ENCODE data around the gene NCBP2L.

NCBP2L gene

DNA sequence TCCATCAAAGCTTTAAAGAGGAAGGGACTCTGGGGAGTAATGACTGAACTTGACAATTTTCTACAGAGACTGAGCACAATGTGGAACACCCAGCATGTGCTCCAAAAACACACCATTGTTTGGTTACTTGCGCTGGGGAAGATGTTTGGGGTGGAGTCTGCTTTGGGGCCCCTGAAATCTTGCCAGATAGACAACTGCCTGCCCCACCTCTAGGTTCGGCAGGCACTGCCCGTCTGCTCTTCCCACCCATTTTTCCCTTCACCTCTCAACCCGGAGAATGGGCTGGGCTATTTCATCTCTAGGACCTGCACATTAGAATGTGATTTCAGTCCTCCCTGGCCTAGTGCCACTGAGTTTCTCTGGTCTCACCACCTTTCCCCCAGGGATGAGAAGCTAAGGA lies 43.8 kb upstream of the NCBP2L start:
- no peak overlapping the region for H3K4me3 ChIP-seq (ENCODE audit: insufficient read depth, low read length, poor library complexity, severe bottlenecking)

DNA sequence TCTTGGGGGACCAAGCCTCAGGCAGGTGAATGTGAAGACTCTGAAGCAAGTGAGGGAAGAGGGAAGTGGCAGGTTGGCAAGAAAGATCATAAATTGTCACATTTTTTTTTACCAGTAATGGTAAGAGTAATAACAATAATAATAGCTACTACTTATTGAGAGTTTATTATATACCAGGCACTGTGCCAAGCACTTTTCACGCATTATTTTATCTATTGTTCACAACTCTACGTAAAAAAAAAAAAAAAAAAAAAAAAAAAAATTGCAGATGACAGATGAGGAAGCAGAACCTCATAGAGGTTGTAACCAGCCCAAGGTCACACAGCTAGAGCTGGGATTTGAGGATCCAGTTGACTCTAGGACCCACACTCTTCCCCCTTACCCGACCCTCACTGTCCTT lies 42.9 kb upstream of the NCBP2L start:
- H3K27me3 ChIP-seq (ENCODE audit: low read length) = no peaks in the 10 kb centered on the region
- no peak overlapping the region for H3K27ac ChIP-seq (ENCODE audit: low read depth, low read length)
- no peaks in the 10 kb centered on the region for H3K36me3 ChIP-seq (ENCODE audit: low read length)
- no peaks in the 10 kb centered on the region for H3F3A ChIP-seq (ENCODE audit: insufficient read depth)
- TF ChIP-seq EZH2phosphoT487 (conservative IDR thresholded peaks at IDR 0.05; ENCODE audit: low read length) (no peak), CTCF (IDR thresholded peaks at IDR 0.05; ENCODE audit: insufficient read depth, low read length, poor library complexity, severe bottlenecking) (no peak)
- no peaks in the 10 kb centered on the region for H3K9me2 ChIP-seq (replicated peaks; ENCODE audit: insufficient read depth, low read length)
- H3K4me2 ChIP-seq (ENCODE audit: low read depth, low read length, poor library complexity, severe bottlenecking) = no peak overlapping the region
- H2AFZ ChIP-seq (ENCODE audit: low read depth, low read length, severe bottlenecking) = no peak overlapping the region
- no peaks in the 10 kb centered on the region for H4K20me1 ChIP-seq (ENCODE audit: low read depth, low read length)
- no peaks in the 10 kb centered on the region for H3K79me2 ChIP-seq (ENCODE audit: insufficient read depth, low read length)
- H3K9ac ChIP-seq (ENCODE audit: low read length) = no peak overlapping the region
- H3K9me3 ChIP-seq (ENCODE audit: insufficient read depth, low read length) = no peaks in the 10 kb centered on the region
- H3K4me3 ChIP-seq (ENCODE audit: insufficient read depth, low read length, poor library complexity, severe bottlenecking) = no peak overlapping the region

More for the DNA sequence above, 43.8 kb upstream of the NCBP2L start:
- H3K4me2 ChIP-seq (ENCODE audit: low read depth, low read length, poor library complexity, severe bottlenecking) = no peak overlapping the region
- no peaks in the 10 kb centered on the region for H3F3A ChIP-seq (ENCODE audit: insufficient read depth)
- H3K9me3 ChIP-seq (ENCODE audit: insufficient read depth, low read length) = no peaks in the 10 kb centered on the region
- no peak overlapping the region for H3K9ac ChIP-seq (ENCODE audit: low read length)
- no peaks in the 10 kb centered on the region for H3K36me3 ChIP-seq (ENCODE audit: low read length)
- no peaks in the 10 kb centered on the region for H3K9me2 ChIP-seq (replicated peaks; ENCODE audit: insufficient read depth, low read length)
- H3K79me2 ChIP-seq (ENCODE audit: insufficient read depth, low read length) = no peaks in the 10 kb centered on the region
- no peaks in the 10 kb centered on the region for H3K27me3 ChIP-seq (ENCODE audit: low read length)
- H3K27ac ChIP-seq (ENCODE audit: low read depth, low read length) = no peak overlapping the region
- no peak for TF ChIP-seq EZH2phosphoT487 (conservative IDR thresholded peaks at IDR 0.05; ENCODE audit: low read length)
- TF ChIP-seq CTCF (IDR thresholded peaks at IDR 0.05; ENCODE audit: insufficient read depth, low read length, poor library complexity, severe bottlenecking) = no peak
- H4K20me1 ChIP-seq (ENCODE audit: low read depth, low read length) = no peaks in the 10 kb centered on the region
- no peak overlapping the region for H2AFZ ChIP-seq (ENCODE audit: low read depth, low read length, severe bottlenecking)

DNA sequence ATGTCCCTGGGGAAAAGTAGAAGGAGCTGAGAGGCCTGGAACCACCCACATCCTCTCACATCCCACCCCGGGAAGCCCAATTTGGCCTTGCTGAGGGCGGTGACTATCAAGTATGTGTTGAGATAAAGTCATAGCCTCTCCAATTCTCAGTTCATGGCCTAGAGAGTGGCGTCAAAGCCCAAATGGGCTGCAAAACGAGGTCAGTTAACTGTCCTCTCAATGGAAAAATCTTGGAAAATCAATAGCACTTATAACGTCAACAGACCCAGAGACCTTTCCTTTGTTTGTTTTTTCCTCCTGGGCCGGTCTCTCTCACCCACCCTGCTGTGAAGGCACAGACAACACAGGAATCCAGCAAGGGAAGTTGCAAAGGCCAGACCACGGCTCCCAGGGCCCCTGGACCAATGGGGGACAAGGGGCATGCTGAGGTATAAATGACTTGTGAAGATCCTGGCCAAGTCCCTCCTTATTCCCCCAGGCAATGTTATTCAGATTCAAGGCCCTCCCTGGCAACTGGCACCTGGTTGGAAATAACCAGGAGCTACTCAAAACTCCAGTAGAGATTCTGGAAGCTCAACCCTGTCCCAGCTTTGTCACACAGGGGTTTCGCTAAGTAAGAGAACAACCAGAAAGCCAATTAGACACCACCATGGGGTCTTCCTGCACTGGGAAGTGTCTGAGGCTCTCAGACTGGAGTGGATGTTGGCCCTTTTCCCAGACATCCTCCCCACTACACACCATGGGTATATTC lies 40.6 kb upstream of the NCBP2L start:
- Histone ChIP-seq H3F3A (ENCODE audit: insufficient read depth) (no peaks in the 10 kb centered on the region), H3K79me2 (ENCODE audit: insufficient read depth, low read length) (no peaks in the 10 kb centered on the region), H3K36me3 (ENCODE audit: low read length) (no peaks in the 10 kb centered on the region), H2AFZ (ENCODE audit: low read depth, low read length, severe bottlenecking) (no peak overlapping the region), H3K9me3 (ENCODE audit: insufficient read depth, low read length) (no peaks in the 10 kb centered on the region), H3K27me3 (ENCODE audit: low read length) (no peaks in the 10 kb centered on the region), H3K9ac (ENCODE audit: low read length) (no peak overlapping the region), H3K4me3 (ENCODE audit: insufficient read depth, low read length, poor library complexity, severe bottlenecking) (no peak overlapping the region), H4K20me1 (ENCODE audit: low read depth, low read length) (no peaks in the 10 kb centered on the region), H3K9me2 (replicated peaks; ENCODE audit: insufficient read depth, low read length) (no peaks in the 10 kb centered on the region), H3K27ac (ENCODE audit: low read depth, low read length) (no peak overlapping the region), H3K4me2 (ENCODE audit: low read depth, low read length, poor library complexity, severe bottlenecking) (no peak overlapping the region)
- TF ChIP-seq EZH2phosphoT487 (conservative IDR thresholded peaks at IDR 0.05; ENCODE audit: low read length) (no peak), CTCF (IDR thresholded peaks at IDR 0.05; ENCODE audit: insufficient read depth, low read length, poor library complexity, severe bottlenecking) (no peak)
